ENCODE data around the gene LRCH4. TPM values are rescaled to one million over a fixed set of nuclear protein-coding genes. Genes with fewer than 3 reads are reported as not detected.
A peak's percentile ranks its signal among the peaks of the same experiment; 100 is the strongest.

The LRCH4 gene
- total and polyA plus RNA-seq, 2 of the 13 experiments (the other 11 are each of a cell fraction or from before 2014, with no cell fraction given) = 7.0 to 9.3 TPM

DNA sequence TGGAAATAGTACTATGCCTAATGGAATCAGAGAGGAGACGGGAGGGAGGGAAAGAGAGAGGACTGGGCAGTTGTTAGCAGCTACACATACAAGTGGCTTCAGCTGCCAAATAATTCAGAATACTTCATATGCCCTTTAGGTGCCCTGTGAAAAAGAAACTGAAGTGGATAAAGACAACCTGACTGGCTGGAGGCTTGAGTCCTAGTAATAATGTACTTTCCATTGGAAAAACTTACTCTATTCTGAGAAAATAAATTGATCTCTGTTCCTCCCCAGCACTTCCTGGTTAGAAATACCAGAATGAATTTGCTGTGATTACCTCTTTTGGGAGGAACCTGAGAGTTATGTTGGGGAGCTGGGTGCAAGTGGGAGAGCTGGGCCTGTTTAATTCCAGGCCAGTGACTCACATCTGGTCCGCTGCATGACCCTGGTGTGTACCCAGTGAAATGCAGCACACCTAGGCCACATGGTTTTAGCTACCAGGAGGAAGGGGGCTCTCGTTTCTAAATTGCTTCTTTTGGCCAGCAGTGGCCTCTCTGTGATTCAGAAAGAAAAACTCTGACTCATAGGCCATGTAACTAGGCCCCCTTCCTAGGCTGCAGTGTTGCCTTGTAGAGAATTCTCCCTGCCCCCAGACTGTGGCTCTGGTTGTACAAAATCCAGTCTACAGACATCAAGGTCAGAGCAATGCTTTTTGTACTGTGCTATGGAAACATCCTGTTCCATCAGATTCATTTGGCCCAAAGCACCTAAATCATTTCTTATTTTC lies 40.4 kb downstream of the LRCH4 start (continued):
- 0 out of 2 replicates have a peak, but pooled peaks have one; percentile 10 for TF ChIP-seq HMGXB3 (CRISPR knock-in tag; IDR thresholded peaks at IDR 0.05; ENCODE audit: borderline replicate concordance)
- TF ChIP-seq, protein P1, sequence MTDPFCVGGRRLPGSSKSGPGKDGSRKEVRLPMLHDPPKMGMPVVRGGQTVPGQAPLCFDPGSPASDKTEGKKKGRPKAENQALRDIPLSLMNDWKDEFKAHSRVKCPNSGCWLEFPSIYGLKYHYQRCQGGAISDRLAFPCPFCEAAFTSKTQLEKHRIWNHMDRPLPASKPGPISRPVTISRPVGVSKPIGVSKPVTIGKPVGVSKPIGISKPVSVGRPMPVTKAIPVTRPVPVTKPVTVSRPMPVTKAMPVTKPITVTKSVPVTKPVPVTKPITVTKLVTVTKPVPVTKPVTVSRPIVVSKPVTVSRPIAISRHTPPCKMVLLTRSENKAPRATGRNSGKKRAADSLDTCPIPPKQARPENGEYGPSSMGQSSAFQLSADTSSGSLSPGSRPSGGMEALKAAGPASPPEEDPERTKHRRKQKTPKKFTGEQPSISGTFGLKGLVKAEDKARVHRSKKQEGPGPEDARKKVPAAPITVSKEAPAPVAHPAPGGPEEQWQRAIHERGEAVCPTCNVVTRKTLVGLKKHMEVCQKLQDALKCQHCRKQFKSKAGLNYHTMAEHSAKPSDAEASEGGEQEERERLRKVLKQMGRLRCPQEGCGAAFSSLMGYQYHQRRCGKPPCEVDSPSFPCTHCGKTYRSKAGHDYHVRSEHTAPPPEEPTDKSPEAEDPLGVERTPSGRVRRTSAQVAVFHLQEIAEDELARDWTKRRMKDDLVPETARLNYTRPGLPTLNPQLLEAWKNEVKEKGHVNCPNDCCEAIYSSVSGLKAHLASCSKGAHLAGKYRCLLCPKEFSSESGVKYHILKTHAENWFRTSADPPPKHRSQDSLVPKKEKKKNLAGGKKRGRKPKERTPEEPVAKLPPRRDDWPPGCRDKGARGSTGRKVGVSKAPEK (CRISPR knock-in tag; IDR thresholded peaks at IDR 0.05; ENCODE audit: borderline replicate concordance) = no peak
- TF ChIP-seq, protein P2, sequence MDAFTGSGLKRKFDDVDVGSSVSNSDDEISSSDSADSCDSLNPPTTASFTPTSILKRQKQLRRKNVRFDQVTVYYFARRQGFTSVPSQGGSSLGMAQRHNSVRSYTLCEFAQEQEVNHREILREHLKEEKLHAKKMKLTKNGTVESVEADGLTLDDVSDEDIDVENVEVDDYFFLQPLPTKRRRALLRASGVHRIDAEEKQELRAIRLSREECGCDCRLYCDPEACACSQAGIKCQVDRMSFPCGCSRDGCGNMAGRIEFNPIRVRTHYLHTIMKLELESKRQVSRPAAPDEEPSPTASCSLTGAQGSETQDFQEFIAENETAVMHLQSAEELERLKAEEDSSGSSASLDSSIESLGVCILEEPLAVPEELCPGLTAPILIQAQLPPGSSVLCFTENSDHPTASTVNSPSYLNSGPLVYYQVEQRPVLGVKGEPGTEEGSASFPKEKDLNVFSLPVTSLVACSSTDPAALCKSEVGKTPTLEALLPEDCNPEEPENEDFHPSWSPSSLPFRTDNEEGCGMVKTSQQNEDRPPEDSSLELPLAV (CRISPR knock-in tag; conservative IDR thresholded peaks at IDR 0.05; ENCODE audit: low read depth) = no peak
- TF ChIP-seq ZNF17 (CRISPR knock-in tag; IDR thresholded peaks at IDR 0.05) = no peak
- no peak for TF ChIP-seq SUZ12 (IDR thresholded peaks at IDR 0.05; ENCODE audit: low read depth, low read length)
- no peak for TF ChIP-seq SNAPC4 (CRISPR knock-in tag; IDR thresholded peaks at IDR 0.05)
- TF ChIP-seq HIVEP1 (CRISPR knock-in tag; IDR thresholded peaks at IDR 0.05) = no peak
- no peak for TF ChIP-seq ZZZ3 (CRISPR knock-in tag; IDR thresholded peaks at IDR 0.05; ENCODE audit: borderline replicate concordance)
- TF ChIP-seq BCL6 (CRISPR knock-in tag; IDR thresholded peaks at IDR 0.05) = 0 out of 2 replicates have a peak, but pooled peaks have one; percentile 31
- TF ChIP-seq CENPT (CRISPR knock-in tag; IDR thresholded peaks at IDR 0.05; ENCODE audit: low read depth) = no peak
- TF ChIP-seq PRPF4 (IDR thresholded peaks at IDR 0.05; ENCODE audit: low read depth, low read length, poor library complexity, severe bottlenecking) = no peak
- no peak for TF ChIP-seq DNMT3B (CRISPR knock-in tag; conservative IDR thresholded peaks at IDR 0.05)
- TF ChIP-seq RORA (CRISPR knock-in tag; IDR thresholded peaks at IDR 0.05) = no peak
- no peak for TF ChIP-seq SIX4 (CRISPR knock-in tag; IDR thresholded peaks at IDR 0.05)
- TF ChIP-seq FOXJ3 (CRISPR knock-in tag; IDR thresholded peaks at IDR 0.05; ENCODE audit: borderline replicate concordance) = no peak

Data from HepG2 (cell line).